Renal cortical epithelial cell (primary cell): ENCODE measurements around the gene MKRN3. TPM values are rescaled to one million over a fixed set of nuclear protein-coding genes. Genes with fewer than 3 reads are reported as not detected.

Experiments
- DNase-seq: peaks from one replicate; pipeline ENCODE4 v3.0.0-alpha.2; 2011; ENCODE audit warnings: low read depth
- total RNA-seq: library from RNA; depleted of rRNA; stranded (reverse); fragments of >200 nt; gene quantifications from 2 replicates; pipeline ENCODE4 v1.2.3, GENCODE V29; 2014

The MKRN3 gene
- 0.25 TPM in 1 of 2 replicates, not detected in the other for total RNA-seq

GRCh38 chr15:23565395-23566070 is at the start of gene MKRN3:
TSS of gene MKRN3 (plus strand) at chr15:23565674. CDS start at chr15:23565783, 109 bp downstream.
- peak; percentile 3 for DNase-seq

- DNase-seq = no peak
Observed at GRCh38 chr15:23516866-23517265, 48.6 kb upstream of the MKRN3 start.

- DNase-seq = no peak
Observed at GRCh38 chr15:23518104-23518503, 47.4 kb upstream of the MKRN3 start.

GRCh38 chr15:23524816-23525215 is 40.7 kb upstream of the MKRN3 start:
- DNase-seq = peak; percentile 15

GRCh38 chr15:23529891-23530290 is 35.6 kb upstream of the MKRN3 start:
- DNase-seq = no peak

- no peak for DNase-seq
Observed at GRCh38 chr15:23532024-23532423, 33.5 kb upstream of the MKRN3 start.

- DNase-seq = no peak
Observed at GRCh38 chr15:23536659-23537058, 28.8 kb upstream of the MKRN3 start.

- DNase-seq = no peak
Observed at GRCh38 chr15:23538648-23539047, 26.8 kb upstream of the MKRN3 start.

GRCh38 chr15:23539892-23540291 is 25.6 kb upstream of the MKRN3 start:
- no peak for DNase-seq

GRCh38 chr15:23546158-23546557 is 19.3 kb upstream of the MKRN3 start:
- DNase-seq = no peak

- DNase-seq = no peak
Observed at GRCh38 chr15:23548071-23548470, 17.4 kb upstream of the MKRN3 start.

- no peak for DNase-seq
Observed at GRCh38 chr15:23561914-23562313, 3.6 kb upstream of the MKRN3 start.

GRCh38 chr15:23564821-23565394 is 566 bp upstream of the MKRN3 start:
- DNase-seq = no peak

GRCh38 chr15:23566071-23566554 is 639 bp downstream of the MKRN3 start:
- no peak for DNase-seq

- DNase-seq = no peak
Observed at GRCh38 chr15:23566651-23567050, 1.2 kb downstream of the MKRN3 start.

- no peak for DNase-seq
Observed at GRCh38 chr15:23567921-23568320, 2.4 kb downstream of the MKRN3 start.

- no peak for DNase-seq
Observed at GRCh38 chr15:23569151-23569925, 3.9 kb downstream of the MKRN3 start.

- no peak for DNase-seq
Observed at GRCh38 chr15:23570486-23570885, 5.0 kb downstream of the MKRN3 start.

GRCh38 chr15:23572844-23573243 is 7.4 kb downstream of the MKRN3 start:
- no peak for DNase-seq

GRCh38 chr15:23574742-23575141 is 9.3 kb downstream of the MKRN3 start:
- DNase-seq = no peak

- DNase-seq = no peak
Observed at GRCh38 chr15:23576061-23576460, 10.6 kb downstream of the MKRN3 start.

GRCh38 chr15:23578521-23579150 is 13.2 kb downstream of the MKRN3 start:
- no peak for DNase-seq
